DMS153 treated with DMSO at 0.1 percent for 48 hours (cell line): ENCODE results near the gene RBM38.

ENCODE experiments used
- DNase-seq: peaks from one replicate; lab custom pipeline; 2025; ENCODE audit not compliant: unreplicated experiment; lab: John Stamatoyannopoulos, UW

The RBM38 gene

DNA sequence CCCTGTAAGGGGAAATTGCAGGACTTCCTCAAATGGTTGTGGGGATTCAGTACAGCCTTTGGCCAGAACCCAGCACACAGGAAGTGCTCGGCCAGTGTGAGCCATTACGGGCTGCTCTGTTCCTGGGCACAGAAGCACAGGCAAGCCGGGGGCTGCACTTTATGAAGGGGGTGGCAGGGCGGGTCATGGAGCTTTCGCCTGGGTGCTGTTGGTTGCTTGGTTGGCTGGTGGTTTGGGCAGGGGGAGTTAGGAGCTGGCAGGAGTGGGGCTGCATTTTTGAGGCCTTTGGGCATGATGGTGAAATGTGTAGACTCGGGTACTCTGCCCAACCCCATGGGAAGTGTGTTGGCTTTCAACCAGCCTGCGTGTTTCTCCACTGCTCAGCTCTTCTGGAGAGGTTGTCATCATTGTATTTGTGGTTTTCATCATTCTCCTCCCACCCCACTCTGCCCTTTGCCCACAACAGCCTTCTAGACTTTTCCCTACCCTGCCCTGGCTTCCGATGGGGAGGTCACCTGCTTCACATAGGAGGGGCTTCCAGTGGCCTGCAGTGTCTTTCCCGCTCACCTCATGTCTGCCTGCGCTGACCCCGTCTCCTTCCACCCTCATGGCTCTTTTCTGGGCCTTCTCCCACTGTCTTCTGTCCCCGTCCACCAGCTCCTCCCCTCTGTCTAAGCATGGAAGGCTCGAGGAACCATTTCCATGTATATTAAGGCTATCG, 16.1 kb upstream of the RBM38 start:
- DNase-seq: no peak

DNA sequence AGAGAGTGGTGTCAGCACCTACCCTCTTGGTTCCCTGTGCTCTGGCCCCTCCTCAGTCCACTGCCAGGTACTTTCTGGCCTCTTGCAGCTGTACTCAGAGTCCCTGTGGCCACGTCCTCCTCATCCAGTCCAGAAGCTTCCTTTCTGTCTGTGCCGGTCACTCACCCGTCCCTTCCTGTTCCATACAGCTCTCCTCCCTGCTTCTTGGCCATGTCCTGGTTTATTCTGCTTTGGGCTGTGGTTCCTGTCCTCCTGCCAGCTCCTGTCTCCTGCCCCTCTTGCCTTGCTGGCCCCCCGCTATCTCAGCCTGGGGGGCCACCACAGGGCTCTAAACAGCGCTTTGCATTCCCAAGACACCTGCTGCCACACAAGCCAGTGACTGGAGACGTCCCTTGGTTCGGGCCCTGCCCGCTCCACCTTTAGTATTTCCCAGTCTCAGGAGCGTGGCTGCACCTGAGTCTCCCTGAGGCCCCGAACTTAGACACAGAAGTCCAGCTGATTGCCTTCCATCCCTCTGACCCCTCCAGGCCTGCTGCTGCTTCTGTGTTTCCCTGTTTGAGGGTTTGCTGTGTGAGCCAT, 15.5 kb upstream of the RBM38 start:
- no peak for DNase-seq

DNA sequence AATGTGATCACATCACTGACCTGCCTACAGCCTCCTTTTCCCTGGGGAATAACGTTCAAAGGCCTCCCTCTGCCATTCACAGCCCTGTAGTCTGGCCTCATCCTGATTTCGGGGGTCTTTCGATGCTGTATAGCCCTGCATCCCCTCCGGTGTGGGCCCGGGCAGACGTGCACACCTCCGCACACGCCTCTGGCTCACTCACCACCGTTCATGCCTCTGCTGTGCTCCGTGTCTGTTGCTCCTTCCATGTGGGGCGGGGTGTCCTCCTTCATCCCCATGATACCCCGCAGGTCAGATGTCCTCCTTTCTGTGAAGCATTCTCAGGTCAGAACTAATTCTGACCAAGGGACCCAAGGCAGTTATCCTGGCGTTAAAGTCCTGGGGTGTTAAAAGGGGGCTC, 13.8 kb upstream of the RBM38 start:
- DNase-seq: no peak

DNA sequence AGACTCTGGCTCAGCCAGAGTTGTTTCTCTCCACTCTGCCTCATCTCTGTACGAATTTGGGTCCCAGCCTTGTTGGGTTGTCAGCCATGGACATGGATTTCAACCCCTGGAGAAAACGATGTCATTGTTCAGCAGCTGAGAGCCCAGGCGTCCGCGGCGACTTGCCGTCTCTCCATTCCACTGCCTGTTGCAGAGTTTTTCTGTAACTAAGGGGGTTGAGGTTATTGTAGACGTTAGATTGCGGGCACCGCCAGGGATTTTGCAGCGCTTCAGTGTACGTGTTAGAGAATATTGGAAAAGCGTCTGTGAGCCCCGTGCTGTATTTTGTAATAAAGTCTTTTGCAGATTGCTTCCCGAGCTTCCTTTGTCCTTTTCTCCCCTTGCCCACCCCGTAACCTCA, 13.1 kb upstream of the RBM38 start:
- no peak for DNase-seq

DNA sequence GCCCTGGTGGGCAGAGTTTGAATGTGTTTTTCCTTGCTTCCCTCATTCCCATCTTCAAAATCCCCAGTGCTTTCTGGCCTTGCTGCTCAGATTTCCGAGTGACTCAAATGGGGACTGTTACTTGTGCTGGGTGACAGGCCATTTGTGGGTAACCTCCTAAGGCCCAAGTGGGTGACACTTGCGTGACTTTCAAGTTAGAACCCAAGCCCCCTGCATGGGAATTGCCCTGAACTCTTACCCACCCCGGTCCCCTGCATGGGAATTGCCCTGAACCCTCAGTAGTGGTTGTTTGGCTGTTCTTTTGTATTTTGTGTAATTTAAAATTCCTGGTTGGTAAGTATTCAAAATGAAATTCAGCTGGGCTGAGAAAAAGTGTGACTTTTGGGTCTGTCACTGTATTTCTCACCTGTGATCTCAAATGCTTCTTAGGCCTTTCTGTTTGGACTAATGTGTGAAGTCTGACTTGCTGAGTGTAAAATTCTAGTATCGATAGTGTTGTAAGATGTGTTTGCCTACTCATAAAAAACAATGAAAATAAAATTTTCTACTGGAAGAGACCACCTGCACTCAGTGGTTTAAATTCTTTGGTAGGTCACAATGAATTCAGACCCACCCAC, 12.4 kb upstream of the RBM38 start:
- no peak for DNase-seq

DNA sequence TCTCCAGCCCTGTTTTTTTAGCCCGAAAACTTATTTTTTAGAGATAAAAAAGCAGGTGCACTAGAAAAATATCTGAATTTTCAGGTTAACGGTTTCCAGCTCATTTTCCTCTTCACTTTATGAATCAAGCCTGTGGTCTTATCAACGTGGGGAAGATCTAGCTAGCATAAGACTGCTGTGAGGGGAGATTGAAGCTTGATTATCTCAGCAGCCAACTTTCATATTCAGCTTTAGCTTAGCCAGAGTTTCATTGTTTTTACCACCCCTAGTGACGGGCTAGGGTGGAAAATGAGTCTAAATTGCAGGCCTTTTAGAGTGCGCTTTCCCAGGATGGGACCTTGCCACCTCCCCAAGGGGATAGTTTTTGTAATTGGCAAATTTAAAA, 11.9 kb upstream of the RBM38 start:
- no peak for DNase-seq

DNA sequence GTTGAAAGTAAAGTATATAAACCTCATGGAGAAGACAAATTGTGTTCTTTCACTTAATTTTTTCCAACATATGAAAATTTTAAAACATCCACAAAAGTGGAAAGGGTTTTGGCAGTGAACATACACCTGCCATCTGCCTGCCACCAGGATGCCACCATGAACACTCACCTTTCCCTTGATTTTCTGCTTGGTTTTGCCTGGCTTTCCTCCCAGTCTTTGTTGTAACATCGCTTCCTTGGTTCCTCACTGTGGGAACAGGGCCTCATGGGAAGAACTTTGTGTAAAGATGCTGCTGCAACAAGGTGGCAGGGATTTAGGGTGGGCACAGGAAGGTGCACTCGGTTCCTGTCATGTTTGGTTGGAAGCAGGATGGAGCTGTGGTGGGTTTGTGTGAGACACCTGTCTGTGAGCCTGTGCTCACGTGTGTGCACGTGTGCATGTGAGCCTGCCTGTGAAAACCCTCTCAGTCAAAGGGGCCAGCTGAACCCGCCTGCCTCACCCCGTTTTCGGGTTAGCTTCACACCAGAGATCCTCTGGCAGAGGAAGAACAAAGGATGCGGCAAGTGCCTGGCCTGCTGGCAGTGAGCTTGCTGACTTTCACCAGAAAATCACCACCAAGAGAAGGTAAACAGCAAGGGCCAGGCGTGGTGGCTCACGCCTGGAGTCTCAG, 11.0 kb upstream of the RBM38 start:
- DNase-seq: no peak

DNA sequence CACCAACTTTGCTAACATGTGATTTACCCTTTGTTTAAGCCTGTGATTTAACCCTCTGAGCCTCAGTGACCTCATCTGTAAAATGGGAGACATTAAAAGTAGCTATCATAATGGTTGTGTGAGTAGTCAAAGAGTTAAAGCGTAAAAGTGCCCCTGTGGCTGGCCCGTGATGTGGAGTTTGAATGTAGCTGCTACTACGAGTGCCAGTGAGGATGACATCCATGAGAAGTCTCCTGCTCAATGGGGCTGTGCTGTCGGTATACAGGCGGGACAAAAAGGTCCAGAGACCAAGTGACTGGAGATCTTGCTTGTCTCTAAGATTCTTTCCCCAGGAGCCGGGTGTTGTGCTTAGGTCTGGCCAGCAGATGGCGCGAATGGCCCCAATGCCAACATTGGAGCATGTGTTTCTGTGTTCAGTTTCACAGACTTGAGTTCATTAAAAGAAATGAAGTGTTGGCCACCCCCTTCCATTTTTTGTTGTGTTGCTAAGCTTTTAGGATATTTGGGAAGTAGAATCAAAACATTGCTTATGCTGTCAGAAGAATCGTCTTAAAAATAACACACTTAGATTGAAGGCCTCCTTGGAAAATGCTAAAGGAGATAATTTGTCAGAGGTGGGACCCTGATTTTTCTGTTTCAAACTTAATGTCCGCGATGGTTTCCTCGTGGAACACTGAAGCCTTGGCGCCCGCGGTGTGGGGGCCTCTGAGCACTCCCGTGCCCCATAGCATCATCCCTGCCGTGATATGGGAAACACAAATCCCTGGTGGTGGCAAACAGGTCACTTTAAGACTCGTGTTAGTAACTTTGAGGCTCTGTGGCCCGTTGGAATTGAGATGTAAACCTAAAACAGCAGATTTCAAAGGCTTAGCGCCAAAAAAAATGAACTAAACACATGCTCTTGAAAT, 9.3 kb upstream of the RBM38 start:
- DNase-seq: peak; percentile 43

DNA sequence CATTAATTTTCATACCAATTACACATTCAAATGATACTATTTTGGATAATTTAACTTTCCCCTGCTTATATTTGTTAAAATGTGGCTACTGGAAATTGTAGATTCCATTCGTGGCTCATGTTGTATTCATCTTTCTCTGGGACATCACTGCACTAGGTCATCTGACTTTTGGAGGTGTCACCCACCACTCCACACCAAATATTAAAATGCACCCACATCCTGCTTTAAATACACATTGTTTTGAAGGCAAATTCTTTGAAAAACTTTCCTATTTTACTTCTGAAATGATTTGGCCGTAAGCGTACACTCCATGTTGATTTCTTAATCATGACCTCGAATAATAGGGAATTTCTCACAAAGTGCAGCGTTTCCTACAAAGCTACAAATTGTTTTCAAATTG, 8.7 kb upstream of the RBM38 start:
- no peak for DNase-seq

DNA sequence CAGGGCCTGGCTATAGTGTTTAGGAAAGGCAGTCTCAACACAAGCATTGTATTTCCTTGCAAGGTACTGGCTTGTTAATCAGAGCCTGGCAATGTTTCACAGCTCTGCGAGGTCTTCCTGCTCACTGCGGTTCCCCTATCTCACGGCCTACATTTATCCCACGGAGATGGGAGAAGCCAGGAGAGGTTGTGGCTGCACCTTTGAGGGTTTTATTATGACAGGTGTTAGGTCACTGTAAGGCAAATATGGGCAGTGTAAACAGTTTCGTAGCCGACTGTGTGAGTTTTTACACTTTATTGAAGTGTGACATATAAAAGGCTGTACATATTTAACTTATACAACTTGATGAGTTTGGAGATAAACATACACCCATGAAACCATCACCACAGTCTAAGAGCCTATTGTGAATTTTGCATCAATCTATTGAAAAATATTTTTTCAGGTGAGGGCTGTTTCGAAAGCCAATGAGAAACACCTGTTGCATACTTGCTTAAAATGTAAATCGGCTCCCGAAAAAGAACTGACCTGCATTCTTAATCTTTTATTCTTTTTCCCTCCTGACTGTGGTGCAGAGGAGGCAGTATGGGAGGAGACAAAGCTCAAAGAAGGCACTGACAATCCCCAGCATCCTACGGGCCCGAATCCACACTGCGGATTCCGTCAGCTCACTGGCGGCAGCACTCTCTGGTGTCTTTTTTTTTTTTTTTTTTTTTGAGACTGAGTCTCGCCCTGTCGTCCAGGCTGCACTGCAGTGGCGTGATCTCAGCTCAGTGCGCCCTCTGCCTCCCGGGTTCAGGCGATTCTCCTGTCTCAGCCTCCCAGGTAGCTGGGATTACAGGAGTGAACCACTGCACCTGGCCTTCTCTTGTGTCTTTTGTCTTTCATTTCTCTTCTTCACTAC, 7.5 kb upstream of the RBM38 start:
- peak; percentile 31 for DNase-seq

DNA sequence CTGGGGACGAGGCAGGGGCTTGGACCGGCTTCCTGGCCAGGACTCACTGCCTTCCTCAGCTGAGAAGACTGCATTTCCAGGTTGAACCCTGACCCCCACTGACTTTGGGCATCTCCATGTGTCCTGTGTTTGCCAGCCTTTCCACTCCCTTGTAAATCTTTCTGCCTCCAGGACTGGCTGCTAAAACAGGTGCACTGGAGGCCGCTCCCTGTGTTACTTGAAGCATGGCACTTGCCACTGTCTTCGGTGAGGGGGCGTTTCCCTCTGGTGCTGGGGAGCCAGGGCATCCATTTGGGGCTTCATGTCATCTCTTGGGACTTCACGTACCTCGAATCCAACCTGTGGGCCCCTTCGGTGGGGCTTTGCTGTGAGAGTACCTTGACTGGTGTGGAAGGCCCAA, 6.7 kb upstream of the RBM38 start:
- no peak for DNase-seq

DNA sequence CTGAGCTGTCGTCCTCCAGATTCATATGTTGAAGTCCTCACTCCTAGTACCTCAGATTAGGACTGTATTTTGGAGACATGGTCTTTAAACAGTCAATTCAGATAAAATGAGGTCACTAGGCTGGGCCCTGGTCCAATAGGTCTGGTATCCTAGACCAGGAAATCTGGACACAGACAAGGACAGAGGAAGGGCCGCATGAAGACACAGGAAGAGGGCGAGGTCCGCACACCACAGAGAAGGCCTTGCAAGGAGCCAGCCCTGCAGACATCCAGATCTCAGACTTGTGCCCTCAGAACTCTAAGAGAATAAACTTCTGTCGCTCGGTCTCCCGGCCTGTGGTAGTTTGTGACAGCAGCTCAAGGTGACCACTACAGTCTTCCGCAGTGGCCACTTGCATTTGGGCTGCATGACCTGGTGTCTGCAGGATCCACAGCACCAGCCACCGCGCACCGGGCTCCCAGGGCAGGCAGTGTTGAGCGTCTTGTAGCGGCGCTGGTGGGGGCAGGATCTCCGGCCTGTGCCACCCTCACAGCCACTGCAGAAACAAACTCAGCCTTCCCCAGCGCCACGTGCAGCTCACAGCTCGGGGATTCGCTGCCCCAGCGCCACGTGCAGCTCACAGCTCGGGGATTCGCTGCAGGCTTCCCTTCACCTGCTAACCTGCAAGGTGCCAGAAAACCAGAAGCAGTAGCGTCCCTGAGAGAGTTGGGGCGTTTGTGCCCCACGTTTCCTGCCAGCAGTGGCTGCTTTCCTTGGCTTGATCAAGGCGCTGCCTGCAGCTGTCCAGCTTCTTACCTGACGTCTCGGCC, 6.0 kb upstream of the RBM38 start:
- DNase-seq: no peak

DNA sequence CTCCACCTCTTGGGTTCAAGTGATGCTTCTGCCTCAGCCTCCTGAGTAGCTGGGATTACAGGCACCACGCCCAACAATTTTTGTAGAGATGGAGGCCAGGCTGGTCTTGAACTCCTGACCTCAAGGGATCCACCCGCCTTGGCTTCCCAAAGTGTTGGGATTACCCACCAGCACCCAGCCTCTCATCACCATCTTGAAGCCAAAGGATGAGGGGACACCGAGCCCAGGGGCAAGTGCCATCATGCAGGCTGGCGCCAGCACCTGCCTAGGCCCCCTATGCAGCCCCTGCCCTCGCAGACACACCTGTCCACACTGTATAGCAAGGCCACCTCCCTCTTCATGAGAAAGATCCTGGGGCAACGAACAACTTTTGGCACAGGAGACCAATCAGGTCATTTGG, 5.3 kb upstream of the RBM38 start:
- no peak for DNase-seq

DNA sequence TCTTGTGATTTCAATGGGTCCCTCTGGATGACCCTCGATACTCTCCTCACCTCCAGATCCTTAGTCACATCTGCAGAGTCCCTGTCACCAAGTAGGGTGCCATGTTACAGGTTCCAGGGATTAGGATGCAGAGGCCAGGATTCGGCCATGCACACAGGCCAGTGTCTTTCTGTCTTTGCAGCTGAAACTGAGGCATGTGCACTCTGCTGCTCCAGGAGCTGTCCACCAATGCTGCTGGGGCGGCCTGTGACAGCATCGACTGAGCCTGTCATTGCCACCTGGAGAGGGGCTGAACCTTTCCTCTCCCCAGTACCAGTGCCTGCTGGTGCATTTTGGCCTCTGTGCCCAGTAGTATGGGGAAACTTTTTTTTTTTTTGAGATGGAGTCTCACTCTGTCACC, 4.4 kb upstream of the RBM38 start:
- no peak for DNase-seq

DNA sequence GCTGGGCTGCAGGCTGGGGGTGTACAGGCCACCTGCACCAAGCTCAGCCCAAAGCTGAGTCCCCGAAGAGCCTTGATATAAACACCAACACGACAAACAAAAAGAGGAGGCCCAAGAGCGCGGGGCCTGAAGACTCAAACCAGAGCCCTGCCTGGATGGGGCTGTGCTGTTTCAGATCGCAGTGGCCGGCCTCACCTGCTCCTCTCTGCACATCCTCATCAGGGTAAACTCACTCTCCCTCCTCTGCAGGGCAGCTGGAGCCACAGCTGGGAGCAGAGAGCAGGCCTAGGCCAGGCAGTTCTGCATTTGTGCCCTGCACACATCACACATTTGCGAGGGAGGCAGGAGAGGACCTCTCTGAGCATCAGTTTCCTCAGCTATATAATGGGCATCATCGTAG, 3.7 kb upstream of the RBM38 start:
- no peak for DNase-seq

DNA sequence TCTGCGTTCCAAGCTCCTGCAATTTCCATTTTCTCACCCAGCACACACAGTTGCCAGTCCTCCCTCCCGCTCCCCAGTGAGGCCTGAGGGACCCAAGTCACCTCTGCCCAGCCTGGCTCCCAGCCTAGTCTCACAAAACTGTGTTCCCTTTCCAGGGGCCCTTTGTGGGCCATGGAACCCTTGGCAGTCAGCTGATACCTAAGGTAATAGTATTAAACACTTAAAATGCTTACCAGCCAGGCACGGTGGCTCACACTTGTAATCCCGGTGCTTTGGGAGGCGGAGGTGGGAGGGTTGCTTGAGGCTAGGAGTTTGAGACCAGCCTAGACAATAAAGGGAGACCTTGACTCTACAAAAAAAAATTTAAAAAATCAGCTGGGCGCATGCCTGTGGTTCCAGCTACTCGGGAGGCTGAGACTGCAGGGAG, 3.2 kb upstream of the RBM38 start:
- DNase-seq: no peak

DNA sequence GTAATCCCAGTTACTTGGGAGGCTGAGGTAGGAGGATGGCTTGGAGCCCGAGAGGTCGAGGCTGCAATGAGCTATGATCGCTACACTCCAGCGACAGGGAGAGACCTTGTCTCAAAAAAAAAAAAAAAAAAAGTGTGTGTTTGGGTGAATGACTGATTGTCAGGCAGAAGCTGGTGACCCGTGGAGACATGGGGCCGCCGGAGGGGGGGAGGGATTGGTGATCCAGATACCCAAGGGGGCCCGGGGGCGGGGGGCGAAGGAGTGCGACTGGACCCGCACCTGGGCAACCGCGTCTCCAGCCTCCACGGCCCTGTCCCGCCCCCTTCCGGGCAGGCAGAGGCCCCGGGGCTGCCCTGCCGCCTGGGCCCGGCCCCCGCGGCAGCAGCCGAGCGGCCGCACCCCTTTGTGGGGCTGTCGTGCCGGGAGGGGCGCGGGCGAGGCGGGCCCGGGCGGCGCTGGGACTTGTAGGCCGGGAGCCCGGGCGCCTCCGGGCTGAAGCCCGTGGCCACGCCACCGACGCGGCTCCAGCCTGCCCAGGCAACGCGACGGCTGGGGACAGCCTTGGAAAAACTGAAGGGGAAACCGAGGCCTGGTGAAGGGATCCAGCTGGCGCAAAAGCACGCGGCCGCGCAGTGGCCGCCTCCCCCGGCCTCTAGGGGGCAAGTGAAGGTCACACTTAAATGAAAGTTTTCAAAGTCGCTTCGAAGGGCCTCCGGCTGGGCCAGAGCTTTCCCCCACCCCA, 2.1 kb upstream of the RBM38 start:
- peak; percentile 63 for DNase-seq
